Frontal cortex (tissue), 4 donors: ENCODE measurements around the gene FAM167B. TPM values are rescaled to one million over a fixed set of nuclear protein-coding genes. Genes with fewer than 3 reads are reported as not detected.
"Not testable (repeated sequence)": the region's sequence is repeated elsewhere in the genome, so short reads cannot be mapped to it uniquely, and the experiment has no call there.

Experiments used
- DNase-seq, 2 donors: peaks; one replicate each; pipeline ENCODE4 v3.0.0; 2012; ENCODE audit warnings: low spot score in 2 of 2
- FAIRE-seq: peaks from 2 replicates; lab custom pipeline; 2012; peaks lifted over from hg19 to GRCh38; lab: Jason Lieb, UNC
- total RNA-seq: library from RNA; depleted of rRNA; stranded (reverse); fragments of >200 nt; gene quantifications from one replicate; pipeline ENCODE4 v1.2.3, GENCODE V29; 2014
- donor health status: control.
- donor health status: control.
- donor health status: control.

The FAM167B gene
- total RNA-seq, 1 donor from 2014 or later, result 0.41 TPM

- no peak for FAIRE-seq
- DNase-seq, result no peak
These were observed 8.3 kb downstream of the FAM167B start for GRCh38 chr1:32255072-32256071.

GRCh38 chr1:32256473-32257226 is 9.6 kb downstream of the FAM167B start:
- no peak for FAIRE-seq
- no peak for DNase-seq

- no peak for DNase-seq
- no peak for FAIRE-seq
These were observed 10.1 kb downstream of the FAM167B start for GRCh38 chr1:32257227-32257508.

GRCh38 chr1:32263236-32263593 is 16.2 kb downstream of the FAM167B start:
- not testable (repeated sequence) for DNase-seq, FAIRE-seq

- DNase-seq (no peak), FAIRE-seq (no peak)
These were observed 16.7 kb downstream of the FAM167B start for GRCh38 chr1:32263744-32264143.

GRCh38 chr1:32265846-32266245 is 18.8 kb downstream of the FAM167B start:
- DNase-seq, result no peak
- no peak for FAIRE-seq

GRCh38 chr1:32266921-32267591 is 20.0 kb downstream of the FAM167B start:
- FAIRE-seq, result no peak
- no peak for DNase-seq

GRCh38 chr1:32269744-32270143 is 22.7 kb downstream of the FAM167B start:
- FAIRE-seq (no peak), DNase-seq (no peak)

GRCh38 chr1:32272557-32273390 is 25.8 kb downstream of the FAM167B start:
- FAIRE-seq, result no peak
- no peak for DNase-seq

- DNase-seq, result no peak
- FAIRE-seq, result no peak
These were observed 26.6 kb downstream of the FAM167B start for GRCh38 chr1:32273391-32274208.

GRCh38 chr1:32274646-32275340 is 27.8 kb downstream of the FAM167B start:
- no peak for FAIRE-seq

GRCh38 chr1:32275424-32275823 is 28.4 kb downstream of the FAM167B start:
- DNase-seq, result no peak
- no peak for FAIRE-seq

More at GRCh38 chr1:32274646-32275340, 27.8 kb downstream of the FAM167B start:
- DNase-seq, result no peak

GRCh38 chr1:32276032-32276782 is 29.2 kb downstream of the FAM167B start:
- FAIRE-seq (no peak), DNase-seq (no peak)

- not testable (repeated sequence) for DNase-seq
These were observed 37.8 kb downstream of the FAM167B start for GRCh38 chr1:32284777-32285176.

GRCh38 chr1:32285658-32286057 is 38.6 kb downstream of the FAM167B start:
- no peak for DNase-seq
- FAIRE-seq, result no peak

More at GRCh38 chr1:32284777-32285176, 37.8 kb downstream of the FAM167B start:
- not testable (repeated sequence) for FAIRE-seq

- FAIRE-seq (no peak), DNase-seq (no peak)
These were observed 39.7 kb downstream of the FAM167B start for GRCh38 chr1:32286763-32287162.

- FAIRE-seq (no peak), DNase-seq (no peak)
These were observed 42.2 kb downstream of the FAM167B start for GRCh38 chr1:32289256-32289655.
